AG10803 (cell line): ENCODE data around the gene NRTN.

ENCODE experiments used
- DNase-seq: peaks from one replicate; pipeline ENCODE4 v3.0.0; 2010; ENCODE audit warnings: low read depth
- H3K4me3 ChIP-seq: 2 replicates; pipeline ENCODE4 v1.5.1; 2011; ENCODE audit warnings: mild to moderate bottlenecking, low read length, control low read depth
- CTCF ChIP-seq: conservative IDR thresholded peaks from 2 replicates; pipeline ENCODE4 v1.5.1; 2011; ENCODE audit warnings: mild to moderate bottlenecking, low read length, control low read depth, inconsistent platforms

Gene NRTN

GRCh38 chr19:5817218-5817617, 12.4 kb downstream of the NRTN start:
- no peak overlapping the region for H3K4me3 ChIP-seq
- no peak for DNase-seq
- TF ChIP-seq CTCF = no peak

- no peak overlapping the region for H3K4me3 ChIP-seq
- TF ChIP-seq CTCF = no peak
- no peak for DNase-seq
Measured at GRCh38 chr19:5818594-5818993, 13.7 kb downstream of the NRTN start.

DNA sequence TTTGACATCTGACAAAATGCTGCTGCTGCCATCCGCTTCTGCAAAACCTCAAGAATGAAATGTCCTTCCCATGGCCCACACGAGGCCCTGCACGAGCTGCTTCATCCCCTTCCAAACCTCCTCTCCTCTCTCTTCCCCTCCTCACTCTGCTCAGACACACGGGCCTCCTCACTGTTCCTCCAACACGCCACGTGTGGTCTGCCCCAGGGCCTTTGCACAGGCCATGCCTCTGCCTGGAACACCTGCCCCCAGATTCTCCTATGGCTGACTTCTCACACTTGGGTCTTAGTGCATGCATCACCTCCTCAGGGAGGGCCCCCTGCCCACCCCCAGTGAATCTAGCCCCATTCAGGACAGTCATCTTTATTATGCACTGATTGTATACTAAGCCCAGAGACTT, 15.9 kb downstream of the NRTN start:
- H3K4me3 ChIP-seq = no peak overlapping the region
- no peak for DNase-seq
- no peak for TF ChIP-seq CTCF

DNA sequence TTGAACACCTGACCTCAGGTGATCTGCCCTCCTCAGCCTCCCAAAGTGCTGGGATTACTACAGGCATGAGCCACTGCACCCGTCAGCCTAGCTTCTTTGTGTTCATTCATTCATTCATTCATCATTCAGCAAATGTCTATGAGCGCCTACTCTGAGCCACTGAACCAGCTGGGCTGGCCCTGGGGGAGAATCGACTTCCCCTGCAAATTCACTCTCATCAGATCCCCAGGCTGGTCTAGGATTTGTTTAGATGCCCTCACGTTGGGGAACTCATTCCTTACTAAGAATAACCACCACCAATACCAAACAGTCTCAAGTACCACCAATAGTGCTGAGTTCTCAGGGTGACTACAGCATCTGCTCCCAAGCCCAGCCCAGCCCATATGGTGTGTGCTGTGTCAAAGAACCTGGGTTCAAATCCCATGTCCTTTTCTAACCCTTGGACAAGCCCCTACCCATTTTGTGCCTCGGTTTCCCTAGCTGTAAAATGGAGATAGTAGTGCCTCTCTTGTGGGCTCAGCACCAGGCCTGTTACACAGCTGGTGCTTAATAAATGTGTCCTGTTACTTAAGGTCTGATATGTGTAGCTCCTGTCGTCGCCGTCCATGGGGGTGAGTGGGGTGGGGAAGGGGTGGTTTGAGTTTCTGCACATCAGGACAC, 16.8 kb downstream of the NRTN start:
- H3K4me3 ChIP-seq = no peak overlapping the region
- no peak for TF ChIP-seq CTCF
- DNase-seq = no peak

DNA sequence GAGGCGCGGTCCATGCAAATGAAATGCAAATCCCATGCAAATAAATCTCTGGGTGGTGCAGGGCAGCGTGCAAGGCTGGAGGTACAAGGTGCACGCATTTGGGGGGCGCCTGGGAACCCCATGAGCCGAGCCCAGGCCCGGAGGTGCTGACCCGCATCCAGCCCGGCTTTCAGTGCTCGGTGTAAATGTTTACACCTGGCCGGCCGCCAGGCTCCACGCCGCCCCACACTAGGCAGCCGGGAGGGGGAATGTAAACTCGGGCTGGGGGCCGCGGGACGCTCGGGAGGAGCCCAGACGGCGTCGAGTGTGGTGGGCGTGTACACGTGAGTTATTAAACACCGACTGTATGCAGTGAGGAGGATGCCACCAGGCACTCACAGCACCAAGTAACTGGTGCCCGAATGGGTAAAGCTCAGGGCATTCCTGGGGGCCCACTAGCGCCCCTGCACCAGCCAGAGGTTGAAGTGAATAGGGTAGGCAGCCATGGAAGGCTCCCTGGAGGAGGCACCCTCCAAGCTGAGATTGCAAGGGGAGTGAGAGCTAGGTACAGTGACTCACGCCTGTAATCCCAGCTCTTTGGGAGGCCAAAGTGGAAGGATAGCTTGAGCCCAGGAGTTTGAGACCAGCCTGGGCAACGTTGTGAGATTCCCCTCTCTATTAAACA, 17.4 kb downstream of the NRTN start:
- no peak overlapping the region for H3K4me3 ChIP-seq
- TF ChIP-seq CTCF = no peak
- DNase-seq = no peak

- H3K4me3 ChIP-seq = no peak overlapping the region
- peak; percentile 15; the same call in 1 of the 2 replicates for TF ChIP-seq CTCF
- no peak for DNase-seq
Measured at GRCh38 chr19:5823579-5824281, 18.9 kb downstream of the NRTN start.
